NCI-H187 treated with DMSO at 0.1 percent for 48 hours (cell line): ENCODE measurements around the gene PDXDC1.
"Not testable (repeated sequence)": the region's sequence is repeated elsewhere in the genome, so short reads cannot be mapped to it uniquely, and the experiment has no call there.

Source experiments
- DNase-seq: peaks from one replicate; lab custom pipeline; 2025; lab: John Stamatoyannopoulos, UW

The PDXDC1 gene

GRCh38 chr16:15135483-15136360 is 160.9 kb downstream of the PDXDC1 start:
- not testable (repeated sequence) for DNase-seq

- DNase-seq: not testable (repeated sequence)
Observed at GRCh38 chr16:15137514-15137913, 162.7 kb downstream of the PDXDC1 start.

GRCh38 chr16:15140444-15141365 is 165.9 kb downstream of the PDXDC1 start:
- DNase-seq: not testable (repeated sequence)

- no peak for DNase-seq
Observed at GRCh38 chr16:15141586-15141985, 166.8 kb downstream of the PDXDC1 start.

- not testable (repeated sequence) for DNase-seq
Observed at GRCh38 chr16:15142107-15142890, 167.5 kb downstream of the PDXDC1 start.

- DNase-seq: not testable (repeated sequence)
Observed at GRCh38 chr16:15142891-15143600, 168.2 kb downstream of the PDXDC1 start.

GRCh38 chr16:15143601-15144091 is 168.8 kb downstream of the PDXDC1 start:
- DNase-seq: not testable (repeated sequence)

- DNase-seq: not testable (repeated sequence)
Observed at GRCh38 chr16:15144092-15144631, 169.3 kb downstream of the PDXDC1 start.

GRCh38 chr16:15144781-15145417 is 170.1 kb downstream of the PDXDC1 start:
- not testable (repeated sequence) for DNase-seq

GRCh38 chr16:15145418-15146263 is 170.8 kb downstream of the PDXDC1 start:
- DNase-seq: not testable (repeated sequence)

- not testable (repeated sequence) for DNase-seq
Observed at GRCh38 chr16:15146264-15146662, 171.4 kb downstream of the PDXDC1 start.

- DNase-seq: not testable (repeated sequence)
Observed at GRCh38 chr16:15148831-15149230, 174.0 kb downstream of the PDXDC1 start.

- not testable (repeated sequence) for DNase-seq
Observed at GRCh38 chr16:15149260-15149659, 174.4 kb downstream of the PDXDC1 start.

- not testable (repeated sequence) for DNase-seq
Observed at GRCh38 chr16:15154005-15154404, 179.2 kb downstream of the PDXDC1 start.

GRCh38 chr16:15154650-15155562 is 180.1 kb downstream of the PDXDC1 start:
- DNase-seq: not testable (repeated sequence)

- DNase-seq: not testable (repeated sequence)
Observed at GRCh38 chr16:15157644-15158043, 182.8 kb downstream of the PDXDC1 start.

GRCh38 chr16:15159671-15160070 is 184.8 kb downstream of the PDXDC1 start:
- DNase-seq: not testable (repeated sequence)

- not testable (repeated sequence) for DNase-seq
Observed at GRCh38 chr16:15160571-15160970, 185.7 kb downstream of the PDXDC1 start.
